Measurements from ENCODE around the gene NKAP.

NKAP gene

GRCh38 chrX:119943185-119943988, at the start of gene NKAP:
Gene NKAP, minus strand, starts transcription at chrX:119943751. Its CDS starts 146 bp downstream, at chrX:119943605.
- TF ChIP-seq CTCF (IDR thresholded peaks at IDR 0.05; ENCODE audit: low read depth, low read length) = no peak
- in situ Hi-C loops (cut with HindIII; ENCODE audit: low sequenced_read_pairs) = no loop called here
- peak within 1 kb of the TSS; percentile 75 for H3K4me3 ChIP-seq (ENCODE audit: low read depth, low read length)
- DNase-seq (ENCODE audit: low read depth, low spot score) = peak; percentile 94

- no peak for TF ChIP-seq CTCF (IDR thresholded peaks at IDR 0.05; ENCODE audit: low read depth, low read length)
- in situ Hi-C loops (cut with HindIII; ENCODE audit: low sequenced_read_pairs) = no loop called here
- H3K4me3 ChIP-seq (ENCODE audit: low read depth, low read length) = no peak overlapping the region
These were observed 47.6 kb upstream of the NKAP start for GRCh38 chrX:119991005-119991787.

GRCh38 chrX:119990556-119991004, 47.0 kb upstream of the NKAP start:
- no peak for TF ChIP-seq CTCF (IDR thresholded peaks at IDR 0.05; ENCODE audit: low read depth, low read length)
- H3K4me3 ChIP-seq (ENCODE audit: low read depth, low read length) = no peak overlapping the region
- in situ Hi-C loops (cut with HindIII; ENCODE audit: low sequenced_read_pairs) = no loop called here
- DNase-seq (ENCODE audit: low read depth, low spot score) = no peak

More at GRCh38 chrX:119991005-119991787, 47.6 kb upstream of the NKAP start:
- no peak for DNase-seq (ENCODE audit: low read depth, low spot score)

GRCh38 chrX:119989905-119990555, 46.5 kb upstream of the NKAP start:
- TF ChIP-seq CTCF (IDR thresholded peaks at IDR 0.05; ENCODE audit: low read depth, low read length) = no peak
- in situ Hi-C loops (cut with HindIII; ENCODE audit: low sequenced_read_pairs) = no loop called here
- no peak overlapping the region for H3K4me3 ChIP-seq (ENCODE audit: low read depth, low read length)
- DNase-seq (ENCODE audit: low read depth, low spot score) = no peak

GRCh38 chrX:119986203-119986602, 42.7 kb upstream of the NKAP start:
- no peak overlapping the region for H3K4me3 ChIP-seq (ENCODE audit: low read depth, low read length)
- no peak for TF ChIP-seq CTCF (IDR thresholded peaks at IDR 0.05; ENCODE audit: low read depth, low read length)
- no peak for DNase-seq (ENCODE audit: low read depth, low spot score)
- in situ Hi-C loops (cut with HindIII; ENCODE audit: low sequenced_read_pairs) = no loop called here

- DNase-seq (ENCODE audit: low read depth, low spot score) = no peak
- H3K4me3 ChIP-seq (ENCODE audit: low read depth, low read length) = no peak overlapping the region
- in situ Hi-C loops (cut with HindIII; ENCODE audit: low sequenced_read_pairs) = no loop called here
- TF ChIP-seq CTCF (IDR thresholded peaks at IDR 0.05; ENCODE audit: low read depth, low read length) = no peak
These were observed 41.1 kb upstream of the NKAP start for GRCh38 chrX:119984652-119985051.
